H1 (cell line): ENCODE data around the gene CMBL. TPM values are rescaled to one million over a fixed set of nuclear protein-coding genes. Genes with fewer than 3 reads are reported as not detected.

Source experiments
- EP300 ChIP-seq, 2 experiments: IDR thresholded peaks; 1 replicate in 1 of 2; 2 replicates in 1 of 2; pipeline ENCODE4 v1.6.1; 2011 to 2012; ENCODE audit warnings: low read depth in 2 of 2, low read length in 2 of 2, mild to moderate bottlenecking in 2 of 2, borderline replicate concordance in 1 of 2, inconsistent platforms in 1 of 2, moderate library complexity in 1 of 2
- JUN ChIP-seq: IDR thresholded peaks from 2 replicates; pipeline ENCODE4 v1.6.1; 2011; ENCODE audit warnings: low read depth, mild to moderate bottlenecking, improper control_type of control experiment, low read length
- KDM5A ChIP-seq: fragments of 200-600 bp; IDR thresholded peaks from 2 replicates; pipeline ENCODE4 v1.7.1; 2012; ENCODE audit warnings: mild to moderate bottlenecking, low read length, inconsistent platforms, mixed read lengths
- POU5F1 ChIP-seq: IDR thresholded peaks from 2 replicates; pipeline ENCODE4 v1.6.1; 2011; ENCODE audit warnings: low read depth, mild to moderate bottlenecking, low read length, moderate library complexity
- RFX5 ChIP-seq: IDR thresholded peaks from 2 replicates; pipeline ENCODE4 v1.6.1; 2011; ENCODE audit warnings: low read depth, low read length, improper control_type of control experiment, borderline replicate concordance
- RNF2 ChIP-seq: fragments of 200-900, 300-1000 bp; sonication (generic); IDR thresholded peaks from 2 replicates; pipeline ENCODE4 v1.7.1; 2016; ENCODE audit warnings: borderline replicate concordance, low read depth, mild to moderate bottlenecking, antibody characterized with exemption, low read length; ENCODE audit not compliant: poor library complexity, severe bottlenecking; ENCODE audit errors: missing control alignments
- SRF ChIP-seq: IDR thresholded peaks from 2 replicates; pipeline ENCODE4 v1.6.1; 2011; ENCODE audit warnings: mild to moderate bottlenecking, low read depth, low read length, moderate library complexity
- polyA plus RNA-seq, 7 experiments: library from polyadenylated mRNA; depleted of rRNA in 3 of 7; stranded (reverse) in 5 of 7; unstranded in 2 of 7; fragments of >200 nt in 5 of 7; fragments of 200-250 nt in 2 of 7; gene quantifications; 1 replicate in 5 of 7; 2 replicates in 1 of 7; 4 replicates in 1 of 7; pipeline versions ENCODE4 v1.2.1 to v1.2.3, GENCODE V29; 2011 to 2013; ENCODE audit warnings: missing spikeins in 2 of 7, mixed read lengths in 2 of 7
- total RNA-seq: library from RNA; stranded (reverse); fragmentation: NEBNext Ultra II Directional; extraction: Animal tissue kit (Norgen Biotek cat#: 25700); gene quantifications from 2 replicates; pipeline ENCODE4 v1.2.1, GENCODE V29; 2021

The CMBL gene
- total and polyA plus RNA-seq, 2 of the 8 experiments (the other 6 are each of a cell fraction or from before 2014, with no cell fraction given): 27.9 to 32.1 TPM

GRCh38 chr5:10257870-10258269, 49.8 kb downstream of the CMBL start (continued):
- TF ChIP-seq RNF2: no peak
- TF ChIP-seq POU5F1: no peak
- TF ChIP-seq SRF: no peak
- no peak for TF ChIP-seq EP300 (IDR thresholded peaks at IDR 0.05; ENCODE audit: borderline replicate concordance in 1 of 2, low read depth in 2 of 2, low read length in 2 of 2)
- TF ChIP-seq KDM5A: no peak
- TF ChIP-seq RFX5: no peak
- no peak for TF ChIP-seq JUN
